Lung (tissue), 12 donors: Measurements from ENCODE around the gene LMTK2. TPM values are rescaled to one million over a fixed set of nuclear protein-coding genes. Genes with fewer than 3 reads are reported as not detected.
A peak's percentile ranks its signal among the peaks of the same experiment; 100 is the strongest.

Source experiments
- ATAC-seq: fragments of 200-7000 bp; cut with Tn5 transposase; one replicate; pipeline ENCODE4 v1.9.1; 2020; ENCODE audit warnings: moderate number of reproducible peaks; ENCODE audit not compliant: insufficient read depth, low FRiP score
- DNase-seq, 3 donors: peaks; one replicate each; pipeline ENCODE4 v3.0.0-alpha.2; 2013 to 2017
- H3K27ac ChIP-seq, 2 donors: one replicate each; pipeline ENCODE4 v1.5.1; 2013; ENCODE audit warnings: mild to moderate bottlenecking in 2 of 2, moderate library complexity in 2 of 2, control low read depth in 1 of 2, inconsistent platforms in 1 of 2, low read depth in 1 of 2, low read length in 1 of 2
- H3K27me3 ChIP-seq, 3 donors: one replicate each; pipeline ENCODE4 v1.5.1; 2013; ENCODE audit warnings: low read length in 2 of 3; ENCODE audit not compliant: control insufficient read depth in 3 of 3, insufficient read depth in 3 of 3
- H3K36me3 ChIP-seq, 4 donors: one replicate each; pipeline ENCODE4 v1.5.1; 2013; ENCODE audit warnings: low read length in 4 of 4, mild to moderate bottlenecking in 1 of 4, moderate library complexity in 1 of 4; ENCODE audit not compliant: control insufficient read depth in 4 of 4, insufficient read depth in 4 of 4
- H3K4me1 ChIP-seq, 5 donors: one replicate each; pipeline ENCODE4 v1.5.1; 2013; ENCODE audit warnings: low read length in 5 of 5, mild to moderate bottlenecking in 2 of 5, moderate library complexity in 1 of 5; ENCODE audit not compliant: control insufficient read depth in 5 of 5, insufficient read depth in 5 of 5
- H3K4me3 ChIP-seq: one replicate; pipeline ENCODE4 v1.5.1; 2013; ENCODE audit warnings: mild to moderate bottlenecking, control low read depth, moderate library complexity
- H3K9ac ChIP-seq, 2 donors: one replicate each; pipeline ENCODE4 v1.5.1; 2013; ENCODE audit warnings: low read length in 2 of 2, control low read depth in 1 of 2; ENCODE audit not compliant: insufficient read depth in 1 of 2
- H3K9me3 ChIP-seq, 4 donors: one replicate each; pipeline ENCODE4 v1.5.1; 2013; ENCODE audit warnings: low read length in 3 of 4, mild to moderate bottlenecking in 1 of 4, moderate library complexity in 1 of 4; ENCODE audit not compliant: control insufficient read depth in 4 of 4, insufficient read depth in 3 of 4
- CTCF ChIP-seq: IDR thresholded peaks from 2 replicates; pipeline ENCODE4 v1.5.1; 2012; ENCODE audit warnings: mild to moderate bottlenecking; ENCODE audit errors: control extremely low read depth, extremely low read depth
- WGBS, 2 donors: extraction: QIAGEN DNeasy Blood & Tissue Kit; methylation state at CpG; one replicate each; pipeline ENCODE4 v1.1.7; 2013; 5-methylcytosine and 5-hydroxymethylcytosine counted together
- polyA plus RNA-seq, 2 donors: library from polyadenylated mRNA; stranded (reverse); fragments of 200-250 nt; gene quantifications; one replicate each; pipeline ENCODE4 v1.2.1, GENCODE V29; 2013
- total RNA-seq, 2 donors: library from RNA; depleted of rRNA in 1 of 2; stranded (reverse); fragments of >200 nt in 1 of 2; gene quantifications; one replicate each; pipeline ENCODE4 v1.2.1, GENCODE V29; 2014 to 2021
- donor health status: control.
- donor health status: control.
- donor health status: Bipolar disorder and iron deficiency.
- donor health status: healthy.
- donor health status: DM: yes; HTN: yes; CAD: no.

The LMTK2 gene
- total and polyA plus RNA-seq, 4 donors, result 6.6 to 25.8 (median 15.7) TPM

GRCh38 chr7:98137134-98137825 lies 30.6 kb downstream of the LMTK2 start:
- no peak for TF ChIP-seq CTCF
- H3K27ac ChIP-seq, result no peak overlapping the region
- H3K4me3 ChIP-seq, result no peak overlapping the region
- no peak for DNase-seq
- WGBS, 2 donors, result 67 to 84% methylated on average over 4 of the region's 4 CpGs
- H3K36me3 ChIP-seq, result peaks cover 3 to 13% (median 11%) of the 10 kb centered on the region in 4 donors
- no peaks in the 10 kb centered on the region for H3K27me3 ChIP-seq
- no peak for ATAC-seq
- H3K9me3 ChIP-seq, result no peaks in the 10 kb centered on the region
- H3K4me1 ChIP-seq, result peaks cover 0 to 8% (median 3%) of the 10 kb centered on the region in 5 donors
- no peak overlapping the region for H3K9ac ChIP-seq

GRCh38 chr7:98137826-98138151 lies 31.1 kb downstream of the LMTK2 start:
- 44 to 77% methylated on average over 4 of the region's 4 CpGs for WGBS, 2 donors
- no peaks in the 10 kb centered on the region for H3K9me3 ChIP-seq
- TF ChIP-seq CTCF, result no peak
- peak; percentile 55 for ATAC-seq
- no peaks in the 10 kb centered on the region for H3K27me3 ChIP-seq
- peaks cover 0 to 8% (median 3%) of the 10 kb centered on the region in 5 donors for H3K4me1 ChIP-seq
- H3K9ac ChIP-seq, result no peak overlapping the region
- no peak overlapping the region for H3K27ac ChIP-seq
- peaks cover 3 to 16% (median 13%) of the 10 kb centered on the region in 4 donors for H3K36me3 ChIP-seq
- peak in 2 of 3 donors; percentile 4 to 12 for DNase-seq
- no peak overlapping the region for H3K4me3 ChIP-seq

- Histone ChIP-seq H3K36me3 (peaks cover 3 to 19% (median 14%) of the 10 kb centered on the region in 4 donors), H3K27me3 (no peaks in the 10 kb centered on the region), H3K4me3 (no peak overlapping the region), H3K4me1 (peaks cover 0 to 8% (median 3%) of the 10 kb centered on the region in 5 donors), H3K9ac (no peak overlapping the region), H3K27ac (no peak overlapping the region), H3K9me3 (no peaks in the 10 kb centered on the region)
- DNase-seq, result no peak
- TF ChIP-seq CTCF, result no peak
- WGBS, 2 donors, result 93 to 94% methylated on average over 6 of the region's 6 CpGs
- no peak for ATAC-seq
These were observed 32.0 kb downstream of the LMTK2 start for GRCh38 chr7:98138672-98139071.

- Histone ChIP-seq H3K36me3 (peaks cover 3 to 22% (median 15%) of the 10 kb centered on the region in 4 donors), H3K4me3 (no peak overlapping the region)
- WGBS, 2 donors, result 96 to 100% methylated on average over 2 of the region's 2 CpGs
These were observed 36.0 kb downstream of the LMTK2 start for GRCh38 chr7:98142658-98143057.

More at GRCh38 chr7:98142658-98143057, 36.0 kb downstream of the LMTK2 start:
- DNase-seq, result no peak
- H3K9ac ChIP-seq, result no peak overlapping the region
- H3K27ac ChIP-seq, result no peak overlapping the region
- TF ChIP-seq CTCF, result no peak
- peaks cover 0 to 3% (median 1%) of the 10 kb centered on the region in 4 donors for H3K9me3 ChIP-seq
- H3K4me1 ChIP-seq, result no peaks in the 10 kb centered on the region
- ATAC-seq, result no peak
- H3K27me3 ChIP-seq, result no peaks in the 10 kb centered on the region
